ENCODE results near the gene HINT2.

The HINT2 gene

GRCh38 chr9:35840881-35841644 is 26.2 kb upstream of the HINT2 start:
- DNase-seq, result no peak

- no peak for DNase-seq
Measured at GRCh38 chr9:35839926-35840325, 25.1 kb upstream of the HINT2 start.

- DNase-seq, result no peak
Measured at GRCh38 chr9:35836595-35836994, 21.8 kb upstream of the HINT2 start.

GRCh38 chr9:35835766-35836165 is 20.9 kb upstream of the HINT2 start:
- no peak for DNase-seq

GRCh38 chr9:35835216-35835632 is 20.4 kb upstream of the HINT2 start:
- DNase-seq, result no peak

- DNase-seq, result no peak
Measured at GRCh38 chr9:35834260-35835215, 19.7 kb upstream of the HINT2 start.

GRCh38 chr9:35832814-35833213 is 18.0 kb upstream of the HINT2 start:
- no peak for DNase-seq

GRCh38 chr9:35831040-35831439 is 16.2 kb upstream of the HINT2 start:
- DNase-seq, result no peak

GRCh38 chr9:35829764-35830096 is 14.9 kb upstream of the HINT2 start:
- no peak for DNase-seq

GRCh38 chr9:35829084-35829763 is 14.4 kb upstream of the HINT2 start, which contains the start of gene TMEM8B:
Gene TMEM8B, plus strand, starts transcription at chr9:35829228. Its CDS starts 220 bp downstream, at chr9:35829448.
- peak; percentile 90 for DNase-seq

- peak; percentile 49 for DNase-seq
Measured at GRCh38 chr9:35828716-35829083, 13.9 kb upstream of the HINT2 start, which contains the start of gene FAM221B. Gene FAM221B, minus strand, starts transcription at chr9:35828732. Its CDS starts 2,571 bp downstream, at chr9:35826161.

GRCh38 chr9:35827486-35827885 is 12.6 kb upstream of the HINT2 start:
- DNase-seq, result no peak

GRCh38 chr9:35826071-35826701 is 11.3 kb upstream of the HINT2 start:
- DNase-seq, result peak; percentile 73

GRCh38 chr9:35822926-35823325 is 8.1 kb upstream of the HINT2 start:
- no peak for DNase-seq

GRCh38 chr9:35820076-35820475 is 5.2 kb upstream of the HINT2 start:
- no peak for DNase-seq

GRCh38 chr9:35818341-35818740 is 3.5 kb upstream of the HINT2 start:
- DNase-seq, result no peak

GRCh38 chr9:35816708-35817107 is 1.9 kb upstream of the HINT2 start:
- no peak for DNase-seq

- DNase-seq, result peak; percentile 75
Measured at GRCh38 chr9:35814106-35814840, 569 bp downstream of the HINT2 start.

- DNase-seq, result peak; percentile 28
Measured at GRCh38 chr9:35813434-35814105, 1.3 kb downstream of the HINT2 start.

- peak; percentile 98 for DNase-seq
Measured at GRCh38 chr9:35812025-35812602, 2.7 kb downstream of the HINT2 start, which contains the start of gene SPAG8. Gene SPAG8, minus strand, starts transcription at chr9:35812262. Its CDS starts 115 bp downstream, at chr9:35812147.
